SK-N-SH treated with all-trans-retinoic acid at 6 μM for 48 hours (cell line): ENCODE results near the gene SNHG17.

Source experiments
- ARNTL ChIP-seq: fragments of 450-650 bp; formaldehyde crosslinking; IDR thresholded peaks from 2 replicates; pipeline ENCODE4 v1.5.0; 2020; ENCODE audit warnings: low read depth, mild to moderate bottlenecking, moderate library complexity, borderline replicate concordance
- OSR1 ChIP-seq: fragments of 250-450 bp; sonication (Bioruptor Pico); IDR thresholded peaks from 2 replicates; pipeline ENCODE4 v1.8.0; 2022; ENCODE audit warnings: moderate library complexity, mild to moderate bottlenecking, inconsistent platforms
- PATZ1 ChIP-seq: fragments of 250-450 bp; sonication (Bioruptor Pico); IDR thresholded peaks from 2 replicates; pipeline ENCODE4 v1.8.0; 2020; ENCODE audit warnings: mild to moderate bottlenecking, moderate library complexity, borderline replicate concordance
- RARB ChIP-seq: fragments of 250-450 bp; sonication (Bioruptor Pico); IDR thresholded peaks from 2 replicates; pipeline ENCODE4 v1.8.0; 2021; ENCODE audit warnings: mild to moderate bottlenecking, moderate library complexity
- ZC3H10 ChIP-seq: fragments of 250-450 bp; sonication (Bioruptor Pico); IDR thresholded peaks from 2 replicates; pipeline ENCODE4 v1.5.1; 2021; ENCODE audit warnings: mild to moderate bottlenecking, moderate library complexity
- ZFP3 ChIP-seq: fragments of 250-450 bp; sonication (Bioruptor Pico); IDR thresholded peaks from 2 replicates; pipeline ENCODE4 v1.5.0; 2020; ENCODE audit warnings: mild to moderate bottlenecking, moderate library complexity
- ZFP30 ChIP-seq: fragments of 450-650 bp; formaldehyde crosslinking; IDR thresholded peaks from 2 replicates; pipeline ENCODE4 v1.5.0; 2022; ENCODE audit warnings: mild to moderate bottlenecking, moderate library complexity
- ZNF70 ChIP-seq: fragments of 450-650 bp; formaldehyde crosslinking; IDR thresholded peaks from 2 replicates; pipeline ENCODE4 v1.5.0; 2020; ENCODE audit warnings: mild to moderate bottlenecking, moderate library complexity
- ZNF8 ChIP-seq: fragments of 450-650 bp; formaldehyde crosslinking; IDR thresholded peaks from 2 replicates; pipeline ENCODE4 v1.5.0; 2020; ENCODE audit warnings: mild to moderate bottlenecking, moderate library complexity
- TF ChIP-seq, protein P1 (sequence below): fragments of 250-450 bp; sonication (Bioruptor Pico); IDR thresholded peaks from 2 replicates; pipeline ENCODE4 v1.5.1; 2021; ENCODE audit warnings: mild to moderate bottlenecking, moderate library complexity

DNA sequence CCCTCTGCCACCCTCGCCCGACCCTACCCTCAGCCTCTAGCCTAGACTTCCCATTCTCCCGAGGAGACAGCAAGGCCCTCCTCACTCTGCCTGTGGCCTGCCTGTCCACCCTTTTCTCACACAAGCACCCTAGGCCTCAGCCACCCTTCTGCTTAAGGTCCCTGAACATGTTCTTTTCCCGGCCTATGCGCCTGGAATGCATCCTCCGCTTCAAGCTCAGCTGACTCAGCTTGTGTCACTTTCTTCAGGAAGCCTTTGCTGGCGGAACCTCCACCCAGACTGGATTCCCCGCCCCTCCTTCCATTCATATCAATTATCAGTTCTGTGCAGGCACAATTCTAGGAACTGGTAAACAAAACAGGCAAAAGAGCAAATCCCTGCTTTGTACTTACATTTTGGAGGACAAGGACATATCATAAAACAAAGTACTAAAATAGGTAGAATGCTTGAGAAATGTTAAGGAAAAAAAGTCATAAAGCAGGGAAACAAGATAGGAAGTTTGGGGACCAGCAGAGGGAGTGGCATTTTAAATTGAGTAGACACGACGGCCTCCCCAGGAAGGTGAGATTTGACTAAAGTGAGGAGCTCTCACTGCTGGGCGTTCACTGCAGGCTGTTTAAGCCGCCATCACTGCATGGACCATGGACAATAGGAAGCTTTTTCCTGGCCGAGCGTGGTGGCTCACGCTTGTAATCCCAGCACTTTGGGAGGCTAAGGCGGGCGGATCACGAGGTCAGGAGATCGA is 17.9 kb upstream of the SNHG17 start:
- TF ChIP-seq ZNF8 (CRISPR knock-in tag) (no peak), RARB (CRISPR knock-in tag) (no peak), ZNF70 (CRISPR knock-in tag) (no peak), PATZ1 (CRISPR knock-in tag) (no peak), ZFP3 (CRISPR knock-in tag) (no peak), ARNTL (CRISPR knock-in tag) (no peak), ZFP30 (CRISPR knock-in tag) (no peak), OSR1 (CRISPR knock-in tag) (no peak), ZC3H10 (CRISPR knock-in tag) (no peak)
- TF ChIP-seq, protein P1, sequence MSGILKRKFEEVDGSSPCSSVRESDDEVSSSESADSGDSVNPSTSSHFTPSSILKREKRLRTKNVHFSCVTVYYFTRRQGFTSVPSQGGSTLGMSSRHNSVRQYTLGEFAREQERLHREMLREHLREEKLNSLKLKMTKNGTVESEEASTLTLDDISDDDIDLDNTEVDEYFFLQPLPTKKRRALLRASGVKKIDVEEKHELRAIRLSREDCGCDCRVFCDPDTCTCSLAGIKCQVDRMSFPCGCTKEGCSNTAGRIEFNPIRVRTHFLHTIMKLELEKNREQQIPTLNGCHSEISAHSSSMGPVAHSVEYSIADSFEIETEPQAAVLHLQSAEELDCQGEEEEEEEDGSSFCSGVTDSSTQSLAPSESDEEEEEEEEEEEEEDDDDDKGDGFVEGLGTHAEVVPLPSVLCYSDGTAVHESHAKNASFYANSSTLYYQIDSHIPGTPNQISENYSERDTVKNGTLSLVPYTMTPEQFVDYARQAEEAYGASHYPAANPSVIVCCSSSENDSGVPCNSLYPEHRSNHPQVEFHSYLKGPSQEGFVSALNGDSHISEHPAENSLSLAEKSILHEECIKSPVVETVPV (CRISPR knock-in tag), result no peak
